HFF-Myc (cell line): ENCODE data around the gene ATP2C1.

Experiments
- DNase-seq: peaks from one replicate; pipeline ENCODE4 v3.0.0-alpha.2; 2011; ENCODE audit warnings: low read depth; ENCODE audit errors: extremely low read depth
- H3K4me3 ChIP-seq: replicated peaks from 2 replicates; pipeline ENCODE4 v1.5.1; 2011; ENCODE audit warnings: low read depth, mild to moderate bottlenecking, control low read depth, low read length
- CTCF ChIP-seq: IDR thresholded peaks from 2 replicates; pipeline ENCODE4 v1.5.1; 2012; ENCODE audit warnings: mild to moderate bottlenecking, low read depth, low read length, control low read depth; ENCODE audit errors: missing control alignments

The ATP2C1 gene

GRCh38 chr3:131008326-131008725, 114.4 kb downstream of the ATP2C1 start:
- no peak for DNase-seq
- no peak for TF ChIP-seq CTCF
- H3K4me3 ChIP-seq: no peak overlapping the region

- H3K4me3 ChIP-seq: no peak overlapping the region
- TF ChIP-seq CTCF: no peak
- DNase-seq: no peak
Observed at GRCh38 chr3:131009698-131010097, 115.8 kb downstream of the ATP2C1 start.

- no peak overlapping the region for H3K4me3 ChIP-seq
- TF ChIP-seq CTCF: no peak
Observed at GRCh38 chr3:131018970-131019369, 125.1 kb downstream of the ATP2C1 start.

GRCh38 chr3:131020122-131020693, 126.3 kb downstream of the ATP2C1 start:
- peak; percentile 21 for DNase-seq
- no peak overlapping the region for H3K4me3 ChIP-seq
- no peak for TF ChIP-seq CTCF

More at GRCh38 chr3:131018970-131019369, 125.1 kb downstream of the ATP2C1 start:
- DNase-seq: no peak

DNA sequence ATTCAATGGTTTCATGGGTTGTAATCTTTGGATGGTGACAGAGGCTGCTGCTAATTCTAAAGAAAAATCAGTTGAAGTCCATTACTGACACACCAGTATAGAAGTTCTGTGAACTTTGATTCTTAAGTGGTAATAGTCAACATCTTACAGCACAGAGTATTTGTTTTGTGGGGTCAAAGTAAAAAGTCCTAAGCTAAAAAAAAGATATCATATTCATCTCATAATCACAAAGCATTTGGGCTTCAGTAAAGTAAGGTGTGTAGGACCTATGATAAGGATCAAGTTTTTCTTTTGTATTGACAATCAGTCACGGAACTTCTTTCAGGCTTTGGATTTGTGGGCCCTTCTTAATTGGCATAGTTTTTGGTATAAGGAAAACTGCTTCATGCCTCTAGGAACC, 131.7 kb downstream of the ATP2C1 start:
- H3K4me3 ChIP-seq: peak overlapping the region; percentile 67
- DNase-seq: no peak
- no peak for TF ChIP-seq CTCF

DNA sequence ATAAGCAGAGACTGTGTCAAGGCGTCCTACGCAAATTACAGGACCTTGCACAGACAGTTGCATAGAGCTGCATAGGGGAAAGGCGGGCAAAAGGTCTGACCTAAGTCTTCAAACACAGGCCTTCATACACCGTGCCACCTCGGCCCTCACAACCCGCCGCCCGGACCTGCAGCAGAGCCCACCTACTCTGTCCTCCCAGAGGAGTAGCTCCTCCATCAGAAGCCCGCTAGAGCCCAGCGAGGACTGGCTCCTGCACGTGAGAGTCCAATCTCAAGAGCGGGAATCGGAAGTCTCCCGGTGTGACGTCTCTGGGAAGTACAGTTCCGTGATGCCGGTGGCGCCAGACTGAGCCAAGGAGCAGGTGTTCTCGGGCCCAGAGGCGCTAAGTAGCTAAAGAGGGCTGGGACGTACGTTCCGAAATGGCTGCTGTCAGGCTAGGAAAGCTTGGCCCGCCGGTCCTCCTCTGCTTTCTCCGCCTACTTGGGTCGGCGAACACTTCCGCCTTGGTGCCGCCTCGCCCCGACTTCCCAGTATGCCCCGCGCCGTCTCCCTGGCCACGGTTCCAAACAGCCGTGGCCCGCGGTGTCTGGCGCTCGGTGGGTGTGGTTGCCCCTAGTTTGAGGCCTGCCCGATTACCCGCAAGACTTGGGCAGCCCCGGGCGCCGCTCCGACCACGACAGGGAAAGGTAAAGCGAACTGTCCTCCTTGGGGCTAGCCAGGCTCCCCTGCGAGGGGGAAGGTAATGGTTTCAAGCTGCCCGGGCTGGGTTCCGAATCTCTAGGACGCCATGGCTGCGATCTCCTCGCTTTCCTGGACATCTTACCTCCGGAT, 132.7 kb downstream of the ATP2C1 start, which contains the start of the genes ASTE1 and NEK11:
Gene ASTE1, minus strand, starts transcription at position 505 of the 831 bp plus-strand sequence. CDS start 1,519 bp downstream, outside the sequence.
Gene NEK11, plus strand, starts transcription at position 557 of the 831 bp plus-strand sequence. CDS start 2,832 bp downstream, outside the sequence.
- DNase-seq: peak; percentile 39
- TF ChIP-seq CTCF: no peak
- H3K4me3 ChIP-seq: peak within 1 kb of the TSS; percentile 67
